GM23338 (cell line): ENCODE measurements around the gene NPHP4. TPM values are rescaled to one million over a fixed set of nuclear protein-coding genes. Genes with fewer than 3 reads are reported as not detected.

Experiments
- ATAC-seq: fragments of 200-7000 bp; cut with Tn5 transposase; 3 replicates; pipeline ENCODE4 v1.9.1; 2020
- DNase-seq: peaks from one replicate; pipeline ENCODE4 v3.0.0-alpha.2; 2015; ENCODE audit warnings: low spot score
- H2AFZ ChIP-seq: fragments of 200-600 bp; sonication (generic); 2 replicates; pipeline ENCODE4 v1.8.0; 2016; ENCODE audit warnings: antibody characterized with exemption, mild to moderate bottlenecking, moderate library complexity
- H3F3A ChIP-seq: fragments of 200-600 bp; sonication (generic); replicated peaks from 2 replicates; pipeline ENCODE4 v1.8.0; 2017; ENCODE audit warnings: antibody characterized with exemption, mixed run types, low read depth
- H3K27ac ChIP-seq: fragments of 200-600 bp; sonication (generic); 2 replicates; pipeline ENCODE4 v1.6.1; 2016; ENCODE audit warnings: low read depth
- H3K27me3 ChIP-seq: fragments of 200-600 bp; sonication (generic); 2 replicates; pipeline ENCODE4 v1.8.0; 2016; ENCODE audit warnings: mild to moderate bottlenecking, mixed run types, moderate library complexity; ENCODE audit not compliant: insufficient read depth
- H3K36me3 ChIP-seq: fragments of 200-600 bp; sonication (generic); 2 replicates; pipeline ENCODE4 v1.8.0; 2016; ENCODE audit warnings: mild to moderate bottlenecking; ENCODE audit not compliant: insufficient read depth
- H3K4me1 ChIP-seq: fragments of 200-600 bp; sonication (generic); 2 replicates; pipeline ENCODE4 v1.8.0; 2016; ENCODE audit warnings: mild to moderate bottlenecking, moderate library complexity; ENCODE audit not compliant: insufficient read depth
- H3K4me2 ChIP-seq: fragments of 200-600 bp; sonication (generic); 2 replicates; pipeline ENCODE4 v1.7.1; 2017; ENCODE audit warnings: mixed run types
- H3K4me3 ChIP-seq: fragments of 200-600 bp; sonication (generic); 2 replicates; pipeline ENCODE4 v1.6.1; 2016; ENCODE audit warnings: mixed run types
- H3K79me2 ChIP-seq: fragments of 200-600 bp; sonication (generic); replicated peaks from 2 replicates; pipeline ENCODE4 v1.8.0; 2017; ENCODE audit warnings: mild to moderate bottlenecking; ENCODE audit not compliant: insufficient read depth
- H3K9me2 ChIP-seq: fragments of 200-600 bp; sonication (generic); 2 replicates; pipeline ENCODE4 v1.8.0; 2017; ENCODE audit not compliant: insufficient read depth
- H4K20me1 ChIP-seq: fragments of 200-600 bp; sonication (generic); replicated peaks from 2 replicates; pipeline ENCODE4 v1.8.0; 2017; ENCODE audit warnings: mild to moderate bottlenecking; ENCODE audit not compliant: insufficient read depth
- H3K27ac Mint-ChIP-seq: 2 replicates; pipeline ENCODE4 v1.8.0; 2020; ENCODE audit warnings: inconsistent platforms, mild to moderate bottlenecking, moderate library complexity, mixed read lengths
- H3K27me3 Mint-ChIP-seq: 3 replicates; pipeline ENCODE4 v1.8.0; 2022; ENCODE audit warnings: low read depth, mild to moderate bottlenecking, moderate library complexity, mixed read lengths, inconsistent platforms; ENCODE audit not compliant: insufficient read depth, poor library complexity
- H3K36me3 Mint-ChIP-seq: 3 replicates; pipeline ENCODE4 v1.8.0; 2021; ENCODE audit warnings: low read depth, mild to moderate bottlenecking, inconsistent platforms, moderate library complexity, mixed read lengths
- H3K4me1 Mint-ChIP-seq: 3 replicates; pipeline ENCODE4 v1.8.0; 2020; ENCODE audit warnings: mild to moderate bottlenecking, inconsistent platforms, mixed read lengths
- H3K4me3 Mint-ChIP-seq: 3 replicates; pipeline ENCODE4 v1.8.0; 2021; ENCODE audit warnings: moderate library complexity, mild to moderate bottlenecking, inconsistent platforms, mixed read lengths
- H3K9me3 Mint-ChIP-seq: 3 replicates; pipeline ENCODE4 v1.8.0; 2020; ENCODE audit warnings: moderate library complexity, mild to moderate bottlenecking, inconsistent platforms, mixed read lengths
- CREB1 ChIP-seq: fragments of 250-450 bp; sonication (Bioruptor Pico); IDR thresholded peaks from 2 replicates; pipeline ENCODE4 v1.5.0; 2020; ENCODE audit warnings: low read depth, mild to moderate bottlenecking, moderate library complexity
- EZH2 ChIP-seq: fragments of 200-600 bp; sonication (generic); IDR thresholded peaks from one replicate; pipeline ENCODE4 v1.8.0; 2017; ENCODE audit warnings: antibody characterized with exemption, mild to moderate bottlenecking, low read depth; ENCODE audit not compliant: unreplicated experiment
- EZH2phosphoT487 ChIP-seq: fragments of 200-600 bp; sonication (generic); IDR thresholded peaks from one replicate; pipeline ENCODE4 v1.8.1; 2018; ENCODE audit warnings: antibody characterized with exemption; ENCODE audit not compliant: unreplicated experiment
- JUNB ChIP-seq: IDR thresholded peaks from one replicate; pipeline ENCODE4 v1.6.1; 2016; ENCODE audit warnings: antibody characterized with exemption; ENCODE audit not compliant: unreplicated experiment
- NANOG ChIP-seq: IDR thresholded peaks from 2 replicates; pipeline ENCODE4 v1.6.1; 2016; ENCODE audit warnings: antibody characterized with exemption, borderline replicate concordance
- POLR2AphosphoS5 ChIP-seq: IDR thresholded peaks from 2 replicates; pipeline ENCODE4 v1.6.1; 2016; ENCODE audit warnings: antibody characterized with exemption, low read depth
- STAT1 ChIP-seq: IDR thresholded peaks from one replicate; pipeline ENCODE4 v1.6.1; 2016; ENCODE audit warnings: antibody characterized with exemption; ENCODE audit not compliant: unreplicated experiment
- ZNF114 ChIP-seq: fragments of 250-450 bp; sonication (Bioruptor Pico); IDR thresholded peaks from 2 replicates; pipeline ENCODE4 v1.5.0; 2020; ENCODE audit warnings: mild to moderate bottlenecking, moderate library complexity
- ZNF331 ChIP-seq: fragments of 250-450 bp; sonication (Bioruptor Pico); IDR thresholded peaks from 2 replicates; pipeline ENCODE4 v1.5.0; 2020; ENCODE audit warnings: low read depth, mild to moderate bottlenecking, moderate library complexity
- polyA plus RNA-seq: library from polyadenylated mRNA; unstranded; fragments of >200 nt; fragmentation: Nextera tagmentation; extraction: Ambion mirVana; gene quantifications from 2 replicates; pipeline ENCODE4 v1.2.1, GENCODE V29; 2016
- total RNA-seq: library from RNA; depleted of rRNA; stranded (reverse); fragments of >200 nt; shearing (Covaris generic); gene quantifications from 2 replicates; pipeline ENCODE4 v1.2.3, GENCODE V29; 2014
- TF ChIP-seq, protein P1 (sequence below): fragments of 250-450 bp; sonication (Bioruptor Pico); IDR thresholded peaks from 2 replicates; pipeline ENCODE4 v1.5.0; 2020; ENCODE audit warnings: mild to moderate bottlenecking, moderate library complexity
- TF ChIP-seq, protein P2 (sequence below): IDR thresholded peaks from 2 replicates; pipeline ENCODE4 v1.6.1; 2016; ENCODE audit warnings: antibody characterized with exemption
- TF ChIP-seq, protein P3 (sequence below), 2 experiments: fragments of 200-600 bp in 1 of 2; sonication (generic) in 1 of 2; conservative IDR thresholded peaks; 2 replicates each; pipeline versions ENCODE4 v1.5.1 to v1.6.1; 2016 to 2017; ENCODE audit warnings: antibody characterized with exemption in 2 of 2, low read depth in 2 of 2, mild to moderate bottlenecking in 2 of 2, moderate library complexity in 1 of 2
- TF ChIP-seq, protein P4 (sequence below): IDR thresholded peaks from one replicate; pipeline ENCODE4 v1.6.1; 2018; ENCODE audit warnings: antibody characterized with exemption; ENCODE audit not compliant: unreplicated experiment

Gene NPHP4
- total and polyA plus RNA-seq, 2 experiments from 2014 or later, result 2.5 to 12.4 TPM

DNA sequence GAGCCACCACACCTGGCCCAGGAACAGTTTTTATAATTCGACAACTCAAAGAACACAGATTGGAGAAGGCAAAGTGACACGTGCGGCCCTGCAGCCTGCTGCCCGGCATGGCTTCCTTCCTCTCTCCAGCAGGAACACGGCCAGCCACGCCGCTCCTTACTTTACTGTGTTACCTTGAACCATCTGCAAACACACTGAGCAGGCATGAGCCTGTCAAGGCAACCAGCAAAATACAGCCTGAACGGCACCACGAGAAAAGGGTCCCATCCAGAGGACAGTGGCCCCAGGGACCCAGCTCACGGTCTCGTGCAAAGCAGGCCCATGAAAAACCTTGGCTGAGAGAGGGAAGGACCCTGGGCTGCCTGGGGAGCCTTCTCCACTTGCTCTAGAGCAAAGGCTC, 38.8 kb downstream of the NPHP4 start:
- Histone ChIP-seq H3K27ac (no peak overlapping the region), H3K27me3 (no peaks in the 10 kb centered on the region), H3K36me3 (no peaks in the 10 kb centered on the region), H3K9me2 (no peaks in the 10 kb centered on the region), H2AFZ (no peak overlapping the region), H3K4me1 (no peaks in the 10 kb centered on the region), H3K4me3 (no peak overlapping the region), H3F3A (no peaks in the 10 kb centered on the region), H3K79me2 (no peaks in the 10 kb centered on the region), H4K20me1 (0 out of 2 replicates have a peak, but pooled peaks cover 3% of the 10 kb centered on the region), H3K4me2 (no peak overlapping the region)
- H3K9me3 Mint-ChIP-seq, result no peaks in the 10 kb centered on the region
- H3K4me1 Mint-ChIP-seq, result no peaks in the 10 kb centered on the region
- no peak for ATAC-seq
- H3K27ac Mint-ChIP-seq, result no peak overlapping the region
- peaks cover 4% of the 10 kb centered on the region for H3K27me3 Mint-ChIP-seq
- no peak overlapping the region for H3K4me3 Mint-ChIP-seq
- peaks cover 10% of the 10 kb centered on the region for H3K36me3 Mint-ChIP-seq
- no peak for DNase-seq
- TF ChIP-seq JUNB (no peak), NANOG (no peak), POLR2AphosphoS5 (no peak), STAT1 (no peak), CREB1 (CRISPR knock-in tag) (no peak), EZH2phosphoT487 (no peak), ZNF114 (CRISPR knock-in tag) (no peak), EZH2 (no peak), ZNF331 (CRISPR knock-in tag) (no peak)
- TF ChIP-seq, protein P1, sequence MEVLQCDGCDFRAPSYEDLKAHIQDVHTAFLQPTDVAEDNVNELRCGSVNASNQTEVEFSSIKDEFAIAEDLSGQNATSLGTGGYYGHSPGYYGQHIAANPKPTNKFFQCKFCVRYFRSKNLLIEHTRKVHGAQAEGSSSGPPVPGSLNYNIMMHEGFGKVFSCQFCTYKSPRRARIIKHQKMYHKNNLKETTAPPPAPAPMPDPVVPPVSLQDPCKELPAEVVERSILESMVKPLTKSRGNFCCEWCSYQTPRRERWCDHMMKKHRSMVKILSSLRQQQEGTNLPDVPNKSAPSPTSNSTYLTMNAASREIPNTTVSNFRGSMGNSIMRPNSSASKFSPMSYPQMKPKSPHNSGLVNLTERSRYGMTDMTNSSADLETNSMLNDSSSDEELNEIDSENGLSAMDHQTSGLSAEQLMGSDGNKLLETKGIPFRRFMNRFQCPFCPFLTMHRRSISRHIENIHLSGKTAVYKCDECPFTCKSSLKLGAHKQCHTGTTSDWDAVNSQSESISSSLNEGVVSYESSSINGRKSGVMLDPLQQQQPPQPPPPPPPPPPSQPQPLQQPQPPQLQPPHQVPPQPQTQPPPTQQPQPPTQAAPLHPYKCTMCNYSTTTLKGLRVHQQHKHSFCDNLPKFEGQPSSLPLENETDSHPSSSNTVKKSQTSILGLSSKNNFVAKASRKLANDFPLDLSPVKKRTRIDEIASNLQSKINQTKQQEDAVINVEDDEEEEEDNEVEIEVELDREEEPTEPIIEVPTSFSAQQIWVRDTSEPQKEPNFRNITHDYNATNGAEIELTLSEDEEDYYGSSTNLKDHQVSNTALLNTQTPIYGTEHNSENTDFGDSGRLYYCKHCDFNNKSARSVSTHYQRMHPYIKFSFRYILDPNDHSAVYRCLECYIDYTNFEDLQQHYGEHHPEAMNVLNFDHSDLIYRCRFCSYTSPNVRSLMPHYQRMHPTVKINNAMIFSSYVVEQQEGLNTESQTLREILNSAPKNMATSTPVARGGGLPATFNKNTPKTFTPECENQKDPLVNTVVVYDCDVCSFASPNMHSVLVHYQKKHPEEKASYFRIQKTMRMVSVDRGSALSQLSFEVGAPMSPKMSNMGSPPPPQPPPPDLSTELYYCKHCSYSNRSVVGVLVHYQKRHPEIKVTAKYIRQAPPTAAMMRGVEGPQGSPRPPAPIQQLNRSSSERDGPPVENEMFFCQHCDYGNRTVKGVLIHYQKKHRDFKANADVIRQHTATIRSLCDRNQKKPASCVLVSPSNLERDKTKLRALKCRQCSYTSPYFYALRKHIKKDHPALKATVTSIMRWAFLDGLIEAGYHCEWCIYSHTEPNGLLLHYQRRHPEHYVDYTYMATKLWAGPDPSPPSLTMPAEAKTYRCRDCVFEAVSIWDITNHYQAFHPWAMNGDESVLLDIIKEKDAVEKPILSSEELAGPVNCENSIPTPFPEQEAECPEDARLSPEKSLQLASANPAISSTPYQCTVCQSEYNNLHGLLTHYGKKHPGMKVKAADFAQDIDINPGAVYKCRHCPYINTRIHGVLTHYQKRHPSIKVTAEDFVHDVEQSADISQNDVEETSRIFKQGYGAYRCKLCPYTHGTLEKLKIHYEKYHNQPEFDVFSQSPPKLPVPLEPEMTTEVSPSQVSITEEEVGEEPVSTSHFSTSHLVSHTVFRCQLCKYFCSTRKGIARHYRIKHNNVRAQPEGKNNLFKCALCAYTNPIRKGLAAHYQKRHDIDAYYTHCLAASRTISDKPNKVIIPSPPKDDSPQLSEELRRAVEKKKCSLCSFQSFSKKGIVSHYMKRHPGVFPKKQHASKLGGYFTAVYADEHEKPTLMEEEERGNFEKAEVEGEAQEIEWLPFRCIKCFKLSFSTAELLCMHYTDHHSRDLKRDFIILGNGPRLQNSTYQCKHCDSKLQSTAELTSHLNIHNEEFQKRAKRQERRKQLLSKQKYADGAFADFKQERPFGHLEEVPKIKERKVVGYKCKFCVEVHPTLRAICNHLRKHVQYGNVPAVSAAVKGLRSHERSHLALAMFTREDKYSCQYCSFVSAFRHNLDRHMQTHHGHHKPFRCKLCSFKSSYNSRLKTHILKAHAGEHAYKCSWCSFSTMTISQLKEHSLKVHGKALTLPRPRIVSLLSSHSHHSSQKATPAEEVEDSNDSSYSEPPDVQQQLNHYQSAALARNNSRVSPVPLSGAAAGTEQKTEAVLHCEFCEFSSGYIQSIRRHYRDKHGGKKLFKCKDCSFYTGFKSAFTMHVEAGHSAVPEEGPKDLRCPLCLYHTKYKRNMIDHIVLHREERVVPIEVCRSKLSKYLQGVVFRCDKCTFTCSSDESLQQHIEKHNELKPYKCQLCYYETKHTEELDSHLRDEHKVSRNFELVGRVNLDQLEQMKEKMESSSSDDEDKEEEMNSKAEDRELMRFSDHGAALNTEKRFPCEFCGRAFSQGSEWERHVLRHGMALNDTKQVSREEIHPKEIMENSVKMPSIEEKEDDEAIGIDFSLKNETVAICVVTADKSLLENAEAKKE (CRISPR knock-in tag), result no peak
- TF ChIP-seq, protein P2, sequence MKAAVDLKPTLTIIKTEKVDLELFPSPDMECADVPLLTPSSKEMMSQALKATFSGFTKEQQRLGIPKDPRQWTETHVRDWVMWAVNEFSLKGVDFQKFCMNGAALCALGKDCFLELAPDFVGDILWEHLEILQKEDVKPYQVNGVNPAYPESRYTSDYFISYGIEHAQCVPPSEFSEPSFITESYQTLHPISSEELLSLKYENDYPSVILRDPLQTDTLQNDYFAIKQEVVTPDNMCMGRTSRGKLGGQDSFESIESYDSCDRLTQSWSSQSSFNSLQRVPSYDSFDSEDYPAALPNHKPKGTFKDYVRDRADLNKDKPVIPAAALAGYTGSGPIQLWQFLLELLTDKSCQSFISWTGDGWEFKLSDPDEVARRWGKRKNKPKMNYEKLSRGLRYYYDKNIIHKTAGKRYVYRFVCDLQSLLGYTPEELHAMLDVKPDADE, result no peak
- TF ChIP-seq, protein P3, sequence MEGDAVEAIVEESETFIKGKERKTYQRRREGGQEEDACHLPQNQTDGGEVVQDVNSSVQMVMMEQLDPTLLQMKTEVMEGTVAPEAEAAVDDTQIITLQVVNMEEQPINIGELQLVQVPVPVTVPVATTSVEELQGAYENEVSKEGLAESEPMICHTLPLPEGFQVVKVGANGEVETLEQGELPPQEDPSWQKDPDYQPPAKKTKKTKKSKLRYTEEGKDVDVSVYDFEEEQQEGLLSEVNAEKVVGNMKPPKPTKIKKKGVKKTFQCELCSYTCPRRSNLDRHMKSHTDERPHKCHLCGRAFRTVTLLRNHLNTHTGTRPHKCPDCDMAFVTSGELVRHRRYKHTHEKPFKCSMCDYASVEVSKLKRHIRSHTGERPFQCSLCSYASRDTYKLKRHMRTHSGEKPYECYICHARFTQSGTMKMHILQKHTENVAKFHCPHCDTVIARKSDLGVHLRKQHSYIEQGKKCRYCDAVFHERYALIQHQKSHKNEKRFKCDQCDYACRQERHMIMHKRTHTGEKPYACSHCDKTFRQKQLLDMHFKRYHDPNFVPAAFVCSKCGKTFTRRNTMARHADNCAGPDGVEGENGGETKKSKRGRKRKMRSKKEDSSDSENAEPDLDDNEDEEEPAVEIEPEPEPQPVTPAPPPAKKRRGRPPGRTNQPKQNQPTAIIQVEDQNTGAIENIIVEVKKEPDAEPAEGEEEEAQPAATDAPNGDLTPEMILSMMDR (conservative IDR thresholded peaks at IDR 0.05; ENCODE audit: low read depth in 2 of 2), result no peak
- TF ChIP-seq, protein P4, sequence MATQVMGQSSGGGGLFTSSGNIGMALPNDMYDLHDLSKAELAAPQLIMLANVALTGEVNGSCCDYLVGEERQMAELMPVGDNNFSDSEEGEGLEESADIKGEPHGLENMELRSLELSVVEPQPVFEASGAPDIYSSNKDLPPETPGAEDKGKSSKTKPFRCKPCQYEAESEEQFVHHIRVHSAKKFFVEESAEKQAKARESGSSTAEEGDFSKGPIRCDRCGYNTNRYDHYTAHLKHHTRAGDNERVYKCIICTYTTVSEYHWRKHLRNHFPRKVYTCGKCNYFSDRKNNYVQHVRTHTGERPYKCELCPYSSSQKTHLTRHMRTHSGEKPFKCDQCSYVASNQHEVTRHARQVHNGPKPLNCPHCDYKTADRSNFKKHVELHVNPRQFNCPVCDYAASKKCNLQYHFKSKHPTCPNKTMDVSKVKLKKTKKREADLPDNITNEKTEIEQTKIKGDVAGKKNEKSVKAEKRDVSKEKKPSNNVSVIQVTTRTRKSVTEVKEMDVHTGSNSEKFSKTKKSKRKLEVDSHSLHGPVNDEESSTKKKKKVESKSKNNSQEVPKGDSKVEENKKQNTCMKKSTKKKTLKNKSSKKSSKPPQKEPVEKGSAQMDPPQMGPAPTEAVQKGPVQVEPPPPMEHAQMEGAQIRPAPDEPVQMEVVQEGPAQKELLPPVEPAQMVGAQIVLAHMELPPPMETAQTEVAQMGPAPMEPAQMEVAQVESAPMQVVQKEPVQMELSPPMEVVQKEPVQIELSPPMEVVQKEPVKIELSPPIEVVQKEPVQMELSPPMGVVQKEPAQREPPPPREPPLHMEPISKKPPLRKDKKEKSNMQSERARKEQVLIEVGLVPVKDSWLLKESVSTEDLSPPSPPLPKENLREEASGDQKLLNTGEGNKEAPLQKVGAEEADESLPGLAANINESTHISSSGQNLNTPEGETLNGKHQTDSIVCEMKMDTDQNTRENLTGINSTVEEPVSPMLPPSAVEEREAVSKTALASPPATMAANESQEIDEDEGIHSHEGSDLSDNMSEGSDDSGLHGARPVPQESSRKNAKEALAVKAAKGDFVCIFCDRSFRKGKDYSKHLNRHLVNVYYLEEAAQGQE, result no peak
